ENCODE measurements around the gene THBD. TPM values are rescaled to one million over a fixed set of nuclear protein-coding genes. Genes with fewer than 3 reads are reported as not detected.

Gene THBD
- total RNA-seq, 2 donors from 2014 or later, result 37.0 to 96.7 TPM

- Histone ChIP-seq H3K9me3 (no peaks in the 10 kb centered on the region), H3K27me3 (no peaks in the 10 kb centered on the region), H3K27ac (no peak overlapping the region), H3K4me3 (no peak overlapping the region), H3K4me1 (peaks cover 0 to 11% of the 10 kb centered on the region in 2 donors), H3K36me3 (no peaks in the 10 kb centered on the region)
- TF ChIP-seq CTCF (IDR thresholded peaks at IDR 0.05), result no peak
- DNase-seq (ENCODE audit: low spot score), result no peak
These were observed 45.5 kb upstream of the THBD start for GRCh38 chr20:23094927-23095326.

DNA sequence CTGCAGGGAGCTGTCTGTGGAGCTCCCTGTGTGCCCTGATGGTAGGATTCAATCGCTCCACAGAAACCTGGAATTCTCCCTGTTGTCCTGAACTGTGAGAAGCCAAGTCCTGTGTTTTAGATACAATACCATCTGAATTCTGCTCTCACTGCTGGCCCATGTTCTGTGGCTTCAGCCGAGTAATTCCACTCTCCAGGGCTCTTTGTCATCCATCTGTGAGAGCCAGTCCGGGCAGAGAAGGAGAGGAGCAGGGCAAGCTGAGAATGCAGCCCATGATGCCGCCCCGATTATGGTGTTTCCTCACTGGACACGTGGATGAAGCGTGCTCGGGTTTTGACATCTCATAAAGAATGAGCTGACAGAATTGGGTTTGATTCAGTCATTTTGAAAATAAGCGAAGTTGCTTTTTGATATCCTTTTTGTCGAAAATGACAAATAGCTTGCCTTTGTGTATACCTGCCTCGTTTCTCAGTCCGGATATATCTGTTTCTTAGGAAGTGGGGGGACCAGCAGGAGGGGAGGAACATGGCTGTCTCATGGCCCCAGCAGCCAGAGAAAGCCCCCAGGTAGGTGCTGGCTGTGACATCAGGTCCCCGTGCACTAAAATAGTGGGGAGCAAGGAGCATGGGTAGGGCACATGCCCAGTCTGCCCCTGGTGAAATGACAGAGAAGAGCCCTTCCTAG lies 44.9 kb upstream of the THBD start:
- H3K27ac ChIP-seq, result no peak overlapping the region
- H3K27me3 ChIP-seq, result no peaks in the 10 kb centered on the region
- no peak for DNase-seq (ENCODE audit: low spot score)
- TF ChIP-seq CTCF (IDR thresholded peaks at IDR 0.05), result no peak
- H3K9me3 ChIP-seq, result no peaks in the 10 kb centered on the region
- H3K4me3 ChIP-seq, result no peak overlapping the region
- peaks cover 0 to 11% of the 10 kb centered on the region in 2 donors for H3K4me1 ChIP-seq
- H3K36me3 ChIP-seq, result no peaks in the 10 kb centered on the region

DNA sequence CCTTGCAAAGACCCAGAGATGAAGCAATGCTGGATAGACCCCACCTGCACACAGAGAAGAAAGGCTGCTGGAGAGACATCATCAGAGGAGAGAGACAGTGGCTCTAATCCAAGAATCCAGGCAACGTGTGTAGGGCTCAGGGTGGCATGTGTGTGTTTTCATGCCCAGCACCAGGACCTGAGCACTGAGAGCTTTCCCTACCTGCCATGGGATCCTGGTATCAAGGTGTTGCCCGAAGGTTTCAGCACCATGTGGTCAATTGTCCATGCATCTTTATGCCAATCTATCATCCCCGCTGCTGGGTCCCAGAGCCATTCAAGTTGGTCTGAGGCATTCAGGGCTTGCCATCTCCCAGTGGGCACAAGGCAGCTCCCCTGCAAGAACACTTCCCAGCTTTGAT lies 44.1 kb upstream of the THBD start:
- no peak overlapping the region for H3K4me3 ChIP-seq
- no peaks in the 10 kb centered on the region for H3K27me3 ChIP-seq
- DNase-seq (ENCODE audit: low spot score), result no peak
- H3K36me3 ChIP-seq, result no peaks in the 10 kb centered on the region
- no peak overlapping the region for H3K27ac ChIP-seq
- no peak for TF ChIP-seq CTCF (IDR thresholded peaks at IDR 0.05)
- H3K9me3 ChIP-seq, result no peaks in the 10 kb centered on the region
- H3K4me1 ChIP-seq, result peaks cover 0 to 11% of the 10 kb centered on the region in 2 donors

GRCh38 chr20:23092861-23093495 lies 43.5 kb upstream of the THBD start:
- Histone ChIP-seq H3K27ac (no peak overlapping the region), H3K27me3 (no peaks in the 10 kb centered on the region), H3K4me1 (peaks cover 0 to 14% of the 10 kb centered on the region in 2 donors)

DNA sequence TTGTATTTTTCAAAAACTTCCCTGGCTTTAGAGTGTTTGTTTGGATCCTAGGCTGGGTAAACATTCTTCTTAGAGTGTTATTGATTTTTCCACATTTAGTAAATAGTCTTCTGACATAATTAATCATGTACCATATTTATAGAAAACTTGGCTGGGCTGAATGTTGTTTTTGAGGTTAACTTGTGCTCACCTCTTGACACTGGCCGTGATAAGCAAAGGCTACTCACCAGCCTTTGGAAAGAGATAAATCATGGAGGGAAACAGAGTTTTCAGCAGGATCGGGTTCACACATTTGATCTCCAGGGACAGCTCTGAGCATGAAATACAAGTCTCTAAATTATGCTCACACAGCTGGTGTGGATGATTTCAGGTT lies 42.9 kb upstream of the THBD start:
- H3K9me3 ChIP-seq, result no peaks in the 10 kb centered on the region
- no peaks in the 10 kb centered on the region for H3K36me3 ChIP-seq
- H3K4me1 ChIP-seq, result peaks cover 0 to 20% of the 10 kb centered on the region in 2 donors
- no peaks in the 10 kb centered on the region for H3K27me3 ChIP-seq
- H3K4me3 ChIP-seq, result no peak overlapping the region
- no peak for DNase-seq (ENCODE audit: low spot score)
- H3K27ac ChIP-seq, result no peak overlapping the region
- no peak for TF ChIP-seq CTCF (IDR thresholded peaks at IDR 0.05)

More at GRCh38 chr20:23092861-23093495, 43.5 kb upstream of the THBD start:
- TF ChIP-seq CTCF (IDR thresholded peaks at IDR 0.05), result no peak
- DNase-seq (ENCODE audit: low spot score), result no peak
- Histone ChIP-seq H3K4me3 (no peak overlapping the region), H3K9me3 (no peaks in the 10 kb centered on the region), H3K36me3 (no peaks in the 10 kb centered on the region)

Measured in right atrium auricular region (tissue), 2 donors.